AG04450 (cell line): Measurements from ENCODE around the gene HOXC9. TPM values are rescaled to one million over a fixed set of nuclear protein-coding genes. Genes with fewer than 3 reads are reported as not detected.
A peak's percentile ranks its signal among the peaks of the same experiment; 100 is the strongest.

Experiments used
- CTCF ChIA-PET: fragments of 300-600, 350-600 bp; formaldehyde crosslinking; extraction: SDS; loops from one replicate; lab custom pipeline; 2022; ENCODE audit warnings: antibody characterized with exemption, inconsistent platforms; lab: Charles Lee
- POLR2A ChIA-PET: fragments of 350-600 bp; formaldehyde crosslinking; extraction: SDS; loops from one replicate; lab custom pipeline; 2021; ENCODE audit warnings: antibody characterized with exemption, inconsistent platforms; lab: Yijun Ruan, JAX
- DNase-seq: peaks from one replicate; pipeline ENCODE4 v3.0.0-alpha.2; 2011; ENCODE audit warnings: low read depth, low spot score
- H3K27ac ChIP-seq: one replicate; pipeline ENCODE4 v1.5.1; 2012; ENCODE audit warnings: low read depth, low read length, control low read depth
- H3K27me3 ChIP-seq: one replicate; pipeline ENCODE4 v1.6.0; 2012; ENCODE audit warnings: low read length; ENCODE audit not compliant: control insufficient read depth, insufficient read depth
- H3K4me3 ChIP-seq: 2 replicates; pipeline ENCODE4 v1.5.1; 2011; ENCODE audit warnings: mild to moderate bottlenecking, low read depth, low read length, control low read depth
- H3K9me3 ChIP-seq: 2 replicates; pipeline ENCODE4 v1.5.1; 2012; ENCODE audit warnings: low read length; ENCODE audit not compliant: control insufficient read depth, insufficient read depth
- CTCF ChIP-seq: IDR thresholded peaks from 2 replicates; pipeline ENCODE4 v1.5.1; 2011; ENCODE audit warnings: low read depth, low read length, control low read depth, inconsistent platforms
- polyA plus RNA-seq: library from polyadenylated mRNA; depleted of rRNA; stranded (reverse); fragments of >200 nt; gene quantifications from 2 replicates; pipeline ENCODE4 v1.2.3, GENCODE V29; 2011

The HOXC9 gene
- polyA plus RNA-seq, 1 experiment = not detected

GRCh38 chr12:53963434-53964314 is 36.3 kb upstream of the HOXC9 start:
- Histone ChIP-seq H3K9me3 (peaks cover 3% of the 10 kb centered on the region; the same call in 1 of the 2 replicates), H3K4me3 (no peak overlapping the region), H3K27ac (peak overlapping the region; percentile 11), H3K27me3 (peaks cover 98% of the 10 kb centered on the region)
- TF ChIP-seq CTCF = no peak
- POLR2A ChIA-PET = no interaction called here
- no peak for DNase-seq
- CTCF ChIA-PET = interaction anchor here (0.6 kb wide), 1 partner anchor 228 kb away, joined by 3 read pairs; no protein-coding TSS in a partner anchor

GRCh38 chr12:53964315-53964713 is 35.6 kb upstream of the HOXC9 start:
- TF ChIP-seq CTCF = no peak
- peaks cover 3% of the 10 kb centered on the region; the same call in 1 of the 2 replicates for H3K9me3 ChIP-seq
- CTCF ChIA-PET = interaction anchor here (0.6 kb wide), 1 partner anchor 227 kb away, joined by 3 read pairs; no protein-coding TSS in a partner anchor
- no peak overlapping the region for H3K27ac ChIP-seq
- DNase-seq = no peak
- H3K27me3 ChIP-seq = peaks cover 99% of the 10 kb centered on the region
- no peak overlapping the region for H3K4me3 ChIP-seq
- POLR2A ChIA-PET = no interaction called here

GRCh38 chr12:53965281-53966084 is 34.5 kb upstream of the HOXC9 start:
- H3K27me3 ChIP-seq = peaks cover 99% of the 10 kb centered on the region
- no peak overlapping the region for H3K27ac ChIP-seq
- POLR2A ChIA-PET = no interaction called here
- H3K4me3 ChIP-seq = no peak overlapping the region
- no peak for TF ChIP-seq CTCF
- H3K9me3 ChIP-seq = peaks cover 3% of the 10 kb centered on the region; the same call in 1 of the 2 replicates
- no peak for DNase-seq
- CTCF ChIA-PET = interaction anchor here (1.5 kb wide), 1 partner anchor 242 kb away, joined by 4 read pairs; no protein-coding TSS in a partner anchor

GRCh38 chr12:53966085-53966384 is 33.9 kb upstream of the HOXC9 start:
- ChIA-PET POLR2A (no interaction called here), CTCF (interaction anchor here (1.5 kb wide), 1 partner anchor 242 kb away, joined by 4 read pairs; no protein-coding TSS in a partner anchor)
- Histone ChIP-seq H3K9me3 (peaks cover 3% of the 10 kb centered on the region; the same call in 1 of the 2 replicates), H3K27ac (no peak overlapping the region), H3K4me3 (no peak overlapping the region), H3K27me3 (peaks cover 98% of the 10 kb centered on the region)
- no peak for TF ChIP-seq CTCF
- no peak for DNase-seq
